Calu3 (cell line): Measurements from ENCODE around the gene DHX38. TPM values are rescaled to one million over a fixed set of nuclear protein-coding genes. Genes with fewer than 3 reads are reported as not detected.

Experiments used
- BruUV-seq: library from RNA; stranded (reverse); fragments of 400-500 nt; replicated peaks from 2 replicates; lab custom pipeline; 2021; lab: Mats Ljungman, UMichigan
- CTCF ChIA-PET: fragments of 300-600 bp; sonication (Branson Sonifier 250); formaldehyde crosslinking; loops from one replicate; lab custom pipeline; 2022; ENCODE audit warnings: antibody characterized with exemption; lab: Charles Lee
- DNase-seq: peaks from one replicate; pipeline ENCODE4 v3.0.0; 2022
- H3K27ac Mint-ChIP-seq: one replicate; pipeline ENCODE4 v1.8.0; 2022; ENCODE audit warnings: mixed read lengths; ENCODE audit not compliant: unreplicated experiment
- H3K27me3 Mint-ChIP-seq: one replicate; pipeline ENCODE4 v1.8.0; 2022; ENCODE audit warnings: mixed read lengths; ENCODE audit not compliant: unreplicated experiment
- H3K36me3 Mint-ChIP-seq: one replicate; pipeline ENCODE4 v1.8.0; 2022; ENCODE audit warnings: mild to moderate bottlenecking, moderate library complexity, mixed read lengths; ENCODE audit not compliant: insufficient read depth, unreplicated experiment
- H3K4me1 Mint-ChIP-seq: one replicate; pipeline ENCODE4 v1.8.0; 2022; ENCODE audit warnings: mild to moderate bottlenecking, low read depth, mixed read lengths; ENCODE audit not compliant: unreplicated experiment
- H3K4me3 Mint-ChIP-seq: one replicate; pipeline ENCODE4 v1.8.0; 2022; ENCODE audit warnings: mild to moderate bottlenecking, low read depth, moderate library complexity, mixed read lengths; ENCODE audit not compliant: unreplicated experiment
- H3K9me3 Mint-ChIP-seq: one replicate; pipeline ENCODE4 v1.8.0; 2022; ENCODE audit warnings: low read depth, mixed read lengths; ENCODE audit not compliant: unreplicated experiment
- CTCF ChIP-seq: fragments of 200-600 bp; IDR thresholded peaks from one replicate; pipeline ENCODE4 v1.8.0; 2022; ENCODE audit warnings: antibody characterized with exemption; ENCODE audit not compliant: unreplicated experiment
- intact Hi-C: fragments of 100-400 bp; cut with micrococcal nuclease; formaldehyde crosslinking; loops from one replicate; pipeline ENCODE4 v1.10.0; 2022; ENCODE audit not compliant: unreplicated experiment
- total RNA-seq: library from RNA; stranded (reverse); gene quantifications from 2 replicates; pipeline ENCODE4 v1.2.3, GENCODE V29; 2022

DHX38 gene
- total RNA-seq, 1 experiment from 2014 or later, result 86.4 TPM

GRCh38 chr16:72124148-72124547 is 30.5 kb downstream of the DHX38 start:
- Mint-ChIP-seq H3K4me1 (peaks cover 18% of the 10 kb centered on the region), H3K9me3 (no peaks in the 10 kb centered on the region), H3K4me3 (no peak overlapping the region), H3K27me3 (no peaks in the 10 kb centered on the region), H3K36me3 (no peaks in the 10 kb centered on the region), H3K27ac (no peak overlapping the region)
- CTCF ChIA-PET, result interaction anchor here (0.6 to 2.1 kb wide), 7 partner anchors 10 to 343 kb away, joined by 3 to 12 read pairs (median 4); no protein-coding TSS in a partner anchor
- no TSS peak for BruUV-seq
- intact Hi-C loops, result loop anchor here (2.0 kb wide), 2 partner anchors 113 to 343 kb away; no protein-coding TSS in a partner anchor
- DNase-seq, result no peak
- no peak for TF ChIP-seq CTCF

- no peaks in the 10 kb centered on the region for H3K27me3 Mint-ChIP-seq
- DNase-seq, result peak; percentile 84
- peaks cover 18% of the 10 kb centered on the region for H3K4me1 Mint-ChIP-seq
- no peaks in the 10 kb centered on the region for H3K36me3 Mint-ChIP-seq
- CTCF ChIA-PET, result interaction anchor here (0.6 to 2.1 kb wide), 9 partner anchors 9 to 342 kb away, joined by 3 to 12 read pairs (median 4); no protein-coding TSS in a partner anchor
- intact Hi-C loops, result loop anchor here (2.0 kb wide), 2 partner anchors 112 to 342 kb away; no protein-coding TSS in a partner anchor
- no peaks in the 10 kb centered on the region for H3K9me3 Mint-ChIP-seq
- peak; percentile 87 for TF ChIP-seq CTCF
- H3K4me3 Mint-ChIP-seq, result no peak overlapping the region
- no peak overlapping the region for H3K27ac Mint-ChIP-seq
- BruUV-seq, result no TSS peak
These were observed 31.4 kb downstream of the DHX38 start for GRCh38 chr16:72124761-72125634.

GRCh38 chr16:72125635-72126428 is 32.2 kb downstream of the DHX38 start:
- Mint-ChIP-seq H3K9me3 (no peaks in the 10 kb centered on the region), H3K27me3 (no peaks in the 10 kb centered on the region), H3K27ac (no peak overlapping the region), H3K4me3 (no peak overlapping the region), H3K4me1 (peaks cover 18% of the 10 kb centered on the region), H3K36me3 (no peaks in the 10 kb centered on the region)
- intact Hi-C loops, result loop anchor here (2.0 kb wide), 2 partner anchors 111 to 341 kb away; no protein-coding TSS in a partner anchor
- DNase-seq, result no peak
- CTCF ChIA-PET, result interaction anchor here (0.7 to 2.1 kb wide), 4 partner anchors 25 to 341 kb away, joined by 3 to 12 read pairs (median 4); no protein-coding TSS in a partner anchor
- BruUV-seq, result no TSS peak
- TF ChIP-seq CTCF, result no peak

- TF ChIP-seq CTCF, result no peak
- no peaks in the 10 kb centered on the region for H3K27me3 Mint-ChIP-seq
- no peak overlapping the region for H3K27ac Mint-ChIP-seq
- no peak overlapping the region for H3K4me3 Mint-ChIP-seq
- peaks cover 18% of the 10 kb centered on the region for H3K4me1 Mint-ChIP-seq
- H3K36me3 Mint-ChIP-seq, result no peaks in the 10 kb centered on the region
- no peak for DNase-seq
- intact Hi-C loops, result no loop called here
- no TSS peak for BruUV-seq
- CTCF ChIA-PET, result no interaction called here
- no peaks in the 10 kb centered on the region for H3K9me3 Mint-ChIP-seq
These were observed 32.8 kb downstream of the DHX38 start for GRCh38 chr16:72126429-72126765.
